GM19238 (cell line): Measurements from ENCODE around the gene GRM6.

ENCODE experiments used
- DNase-seq: peaks from one replicate; pipeline ENCODE4 v3.0.0; 2011; ENCODE audit warnings: low spot score; ENCODE audit not compliant: insufficient read length

GRM6 gene

DNA sequence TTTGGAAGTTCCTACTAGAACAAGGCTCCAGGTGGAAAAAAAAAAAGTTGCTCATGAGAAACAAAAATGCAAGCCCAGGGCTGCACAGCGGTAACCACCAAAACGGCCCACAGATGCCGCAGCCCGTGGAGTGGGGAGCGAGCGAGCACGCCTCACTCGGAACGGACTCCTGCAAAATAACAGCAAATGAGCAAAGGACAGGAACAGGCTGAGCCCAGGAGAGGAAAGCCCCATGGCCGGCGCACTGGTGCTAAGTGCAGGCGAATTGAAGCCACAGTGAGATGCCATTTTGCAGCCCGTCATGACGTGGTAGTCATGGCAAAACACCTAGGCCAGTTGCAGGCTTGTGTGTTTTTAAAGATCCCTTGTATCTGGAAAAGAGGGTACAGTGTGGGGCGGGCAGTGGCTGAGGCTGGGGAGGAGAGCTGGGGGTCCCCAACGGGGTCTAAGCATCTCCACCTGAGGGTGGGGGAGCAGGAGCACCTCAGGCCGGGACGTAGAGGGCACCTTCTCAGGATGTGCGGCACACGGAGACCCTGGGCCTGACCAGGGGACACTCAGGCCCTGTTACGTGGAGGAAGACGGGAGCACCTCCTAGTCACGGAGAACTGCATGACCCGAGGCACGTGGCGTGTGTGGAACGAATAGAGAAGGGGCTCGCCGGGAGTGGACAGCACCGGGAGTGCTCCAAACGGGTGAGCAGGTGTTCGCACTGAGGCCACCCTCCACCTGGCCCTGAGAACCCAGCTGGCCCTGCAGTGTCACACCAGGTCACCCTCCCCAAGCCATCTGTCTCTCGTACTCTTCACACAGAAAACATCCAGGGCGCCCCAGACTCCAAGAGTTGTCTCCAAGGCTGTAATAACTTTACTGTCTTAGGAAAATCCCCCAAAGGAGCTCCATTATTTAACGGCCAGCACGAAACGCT, 10.7 kb downstream of the GRM6 start:
- no peak for DNase-seq

GRCh38 chr5:178983728-178984127, 11.4 kb downstream of the GRM6 start:
- DNase-seq, result no peak

DNA sequence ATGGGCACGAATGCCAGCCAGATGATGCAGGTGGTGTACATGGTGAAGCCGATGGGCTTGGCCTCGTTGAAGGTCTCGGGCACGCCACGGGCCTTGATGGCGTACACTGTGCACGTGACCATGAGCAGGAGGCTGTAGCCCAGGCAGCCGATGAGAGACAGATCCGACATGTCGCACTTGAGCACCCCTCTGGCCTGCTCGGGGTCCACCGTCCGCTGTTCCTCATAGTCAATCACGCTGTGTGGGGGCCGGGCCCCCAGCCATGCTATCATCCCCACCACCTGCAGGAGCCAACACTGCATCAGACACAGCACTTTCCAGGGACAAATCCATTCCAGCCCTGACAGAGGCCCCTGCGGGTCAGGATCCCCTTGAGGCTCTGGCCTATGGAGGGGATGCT, 12.2 kb downstream of the GRM6 start:
- DNase-seq, result no peak

GRCh38 chr5:178981381-178981780, 13.7 kb downstream of the GRM6 start:
- DNase-seq, result no peak

GRCh38 chr5:178965465-178966055, 29.6 kb downstream of the GRM6 start:
- no peak for DNase-seq

- DNase-seq, result no peak
These were observed 53.8 kb downstream of the GRM6 start for GRCh38 chr5:178941361-178941760.

DNA sequence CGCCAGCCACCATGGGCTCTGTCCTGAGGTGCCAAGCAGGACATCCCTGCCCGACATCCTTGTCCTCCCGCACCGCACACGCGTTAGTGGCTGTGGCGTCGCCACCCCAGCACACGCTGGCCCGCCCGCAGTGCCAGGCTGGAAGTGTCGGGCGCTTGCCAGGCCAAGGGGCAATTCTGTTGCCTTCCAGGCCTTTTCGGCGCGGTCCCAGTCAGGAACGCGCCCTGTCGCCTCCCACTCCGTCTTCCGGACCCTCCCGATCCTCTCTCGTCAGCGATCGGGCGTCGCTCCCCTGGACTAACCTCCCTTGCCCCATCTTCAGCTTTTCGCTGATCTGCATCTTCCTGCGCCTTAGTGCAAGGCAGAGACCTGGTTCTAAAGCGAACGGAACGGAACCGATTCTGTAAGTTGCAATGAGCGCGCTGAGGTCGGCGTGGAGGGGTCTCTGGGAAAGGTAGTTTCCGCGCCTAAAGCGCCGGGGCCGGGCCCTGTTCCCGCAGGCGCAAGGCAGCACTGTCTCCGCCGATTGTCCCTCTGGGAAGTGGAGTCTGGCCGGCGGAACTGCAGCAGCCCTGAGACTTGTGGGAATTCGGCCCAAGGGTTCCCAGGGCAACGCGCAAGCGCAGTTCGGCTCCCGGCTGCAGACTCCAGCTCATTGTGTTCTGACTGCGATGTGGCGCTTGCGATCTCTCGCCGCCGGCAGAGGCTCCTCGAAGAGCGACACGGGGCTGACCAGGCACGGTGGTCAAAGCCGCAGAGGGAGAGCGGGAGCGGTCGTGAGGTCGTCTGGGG, 54.4 kb downstream of the GRM6 start, which contains the start of gene ZNF454:
TSS of gene ZNF454 (plus strand) at position 630 of the 792 bp plus-strand sequence. CDS start 1,594 bp downstream, outside the sequence.
- no peak for DNase-seq

- DNase-seq, result no peak
These were observed 63.0 kb downstream of the GRM6 start for GRCh38 chr5:178931846-178932760.
